Dedifferentiated amniotic fluid mesenchymal stem cell (primary cell): ENCODE data around the gene ARAP2.
"Not testable (repeated sequence)": the region's sequence is repeated elsewhere in the genome, so short reads cannot be mapped to it uniquely, and the experiment has no call there.

ENCODE experiments used
- DNase-seq: peaks from one replicate; pipeline ENCODE4 v3.0.0-alpha.2; 2016; ENCODE audit errors: extremely low spot score

ARAP2 gene

GRCh38 chr4:36183665-36184393, 60.5 kb downstream of the ARAP2 start:
- DNase-seq: no peak

DNA sequence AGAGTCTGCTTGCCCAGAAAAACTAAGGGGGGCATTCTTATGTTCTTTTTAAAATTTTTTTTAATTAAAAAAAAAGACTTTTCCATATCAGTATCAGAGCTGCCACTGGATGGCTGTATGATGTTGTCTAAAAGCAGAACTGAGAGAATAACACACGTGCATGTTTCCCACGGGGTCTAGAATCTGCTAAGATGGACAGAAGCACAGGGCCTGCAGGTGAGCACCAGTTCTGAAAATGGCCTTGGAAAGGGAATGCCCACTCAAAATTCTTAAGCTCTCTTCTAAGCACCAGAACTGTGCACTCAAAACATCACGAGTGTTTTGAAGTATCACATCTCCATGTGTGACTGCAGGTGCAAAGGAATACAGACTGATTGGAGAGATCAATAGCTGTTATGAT, 61.1 kb downstream of the ARAP2 start:
- no peak for DNase-seq

GRCh38 chr4:36182315-36182714, 62.0 kb downstream of the ARAP2 start:
- DNase-seq: not testable (repeated sequence)

- DNase-seq: no peak
Measured at GRCh38 chr4:36180206-36180605, 64.1 kb downstream of the ARAP2 start.

- no peak for DNase-seq
Measured at GRCh38 chr4:36178484-36178883, 65.8 kb downstream of the ARAP2 start.

GRCh38 chr4:36177946-36178345, 66.4 kb downstream of the ARAP2 start:
- DNase-seq: no peak

DNA sequence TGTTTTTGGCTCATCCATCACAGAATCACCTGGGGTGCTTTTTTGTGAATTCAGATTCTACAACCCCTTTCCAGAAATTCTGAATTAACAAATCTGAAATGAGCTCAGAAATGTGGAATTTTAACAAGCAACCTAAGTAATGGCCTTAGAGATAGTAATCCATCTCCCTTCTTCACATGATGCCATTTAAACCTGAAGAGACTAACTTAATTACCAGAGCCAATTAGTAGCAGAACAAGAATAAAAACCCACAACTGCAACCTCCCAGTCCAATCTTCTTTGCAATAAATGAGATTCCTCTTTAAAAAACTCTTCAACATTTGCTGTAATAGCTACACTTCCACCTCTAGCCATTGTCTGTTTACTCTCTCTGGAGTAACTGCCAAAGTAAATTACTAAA, 69.7 kb downstream of the ARAP2 start:
- no peak for DNase-seq

GRCh38 chr4:36173905-36174304, 70.4 kb downstream of the ARAP2 start:
- no peak for DNase-seq

DNA sequence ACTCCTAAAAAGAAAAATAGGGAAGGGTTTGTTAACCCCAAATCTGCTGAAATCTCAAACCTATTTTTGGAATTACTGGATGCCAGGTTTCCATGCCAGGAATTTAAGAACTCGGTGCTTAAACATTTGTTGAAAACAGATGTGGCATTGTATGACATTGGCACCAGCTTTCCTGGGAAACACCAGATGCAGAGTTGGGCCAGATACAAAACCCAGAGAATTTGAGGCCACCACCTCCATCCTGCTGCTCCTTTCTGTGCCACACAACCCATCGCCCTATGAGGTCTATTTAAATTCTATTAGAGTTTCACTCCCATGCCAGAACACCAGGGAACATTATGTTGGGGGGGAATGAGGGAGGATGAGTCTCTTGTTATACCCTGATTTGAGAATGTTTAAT, 71.7 kb downstream of the ARAP2 start:
- no peak for DNase-seq

- no peak for DNase-seq
Measured at GRCh38 chr4:36168127-36168878, 76.0 kb downstream of the ARAP2 start.

DNA sequence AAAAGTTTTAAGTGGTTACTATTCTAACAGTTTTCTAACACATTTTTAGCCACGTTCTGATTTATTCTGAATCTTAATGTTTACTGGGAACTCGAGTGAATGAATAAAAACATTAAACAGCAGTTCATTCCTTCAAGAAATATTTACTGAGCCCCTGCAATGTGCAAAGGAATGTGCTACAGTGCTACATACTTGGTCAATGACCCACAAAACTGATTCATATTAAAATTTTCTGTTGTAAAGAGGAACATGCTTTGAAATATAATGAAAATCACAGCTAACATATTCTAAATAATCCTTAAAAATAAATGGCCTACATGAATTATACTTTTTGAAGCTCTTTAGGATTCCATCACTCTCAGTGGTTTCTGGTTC, 78.7 kb downstream of the ARAP2 start:
- DNase-seq: no peak

- no peak for DNase-seq
Measured at GRCh38 chr4:36164900-36165630, 79.2 kb downstream of the ARAP2 start.

- no peak for DNase-seq
Measured at GRCh38 chr4:36163198-36163597, 81.1 kb downstream of the ARAP2 start.

GRCh38 chr4:36159208-36159607, 85.1 kb downstream of the ARAP2 start:
- DNase-seq: no peak

DNA sequence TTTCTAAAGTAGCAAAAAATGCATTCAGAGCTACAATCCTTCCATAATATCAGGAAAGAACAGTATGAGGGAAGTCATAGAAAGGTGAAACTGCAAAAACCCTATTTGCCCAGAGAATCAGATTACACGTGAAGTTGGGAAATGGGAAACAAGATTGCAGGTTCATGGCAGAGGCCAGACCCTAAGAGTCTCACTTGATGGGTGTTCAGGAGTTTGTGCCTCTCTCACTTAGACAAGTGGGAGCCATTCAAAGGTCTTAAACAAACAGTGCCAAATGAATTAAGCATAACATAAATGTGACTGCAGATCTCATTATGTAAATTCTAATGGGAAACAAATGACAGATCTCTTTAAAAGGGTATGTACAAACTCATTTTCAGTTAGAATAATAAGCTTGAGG, 91.6 kb downstream of the ARAP2 start:
- no peak for DNase-seq

GRCh38 chr4:36142504-36142903, 101.8 kb downstream of the ARAP2 start:
- DNase-seq: no peak

GRCh38 chr4:36141186-36141585, 103.1 kb downstream of the ARAP2 start:
- DNase-seq: no peak

GRCh38 chr4:36140421-36140820, 103.9 kb downstream of the ARAP2 start:
- no peak for DNase-seq

- no peak for DNase-seq
Measured at GRCh38 chr4:36138220-36138619, 106.1 kb downstream of the ARAP2 start.

GRCh38 chr4:36137336-36137735, 107.0 kb downstream of the ARAP2 start:
- DNase-seq: no peak

GRCh38 chr4:36133658-36134057, 110.7 kb downstream of the ARAP2 start:
- DNase-seq: no peak

DNA sequence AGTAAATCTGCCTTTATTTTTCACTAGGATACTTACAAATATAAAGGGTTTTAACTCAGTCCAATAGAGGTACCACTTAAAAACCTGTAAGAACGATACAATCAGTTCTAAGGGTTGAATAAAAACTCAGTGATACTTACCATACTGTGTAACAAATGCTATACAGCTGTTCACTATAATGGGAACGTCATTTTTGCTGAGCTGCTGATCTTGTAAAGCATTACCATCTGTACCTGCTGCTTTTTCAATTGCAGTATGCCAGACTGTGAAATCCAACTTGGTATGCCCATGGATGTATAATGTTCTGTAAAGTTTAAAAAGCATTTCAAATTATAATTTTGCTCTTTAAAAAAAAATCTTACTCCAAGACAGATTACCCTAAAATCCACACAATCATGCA, 111.2 kb downstream of the ARAP2 start:
- DNase-seq: no peak

DNA sequence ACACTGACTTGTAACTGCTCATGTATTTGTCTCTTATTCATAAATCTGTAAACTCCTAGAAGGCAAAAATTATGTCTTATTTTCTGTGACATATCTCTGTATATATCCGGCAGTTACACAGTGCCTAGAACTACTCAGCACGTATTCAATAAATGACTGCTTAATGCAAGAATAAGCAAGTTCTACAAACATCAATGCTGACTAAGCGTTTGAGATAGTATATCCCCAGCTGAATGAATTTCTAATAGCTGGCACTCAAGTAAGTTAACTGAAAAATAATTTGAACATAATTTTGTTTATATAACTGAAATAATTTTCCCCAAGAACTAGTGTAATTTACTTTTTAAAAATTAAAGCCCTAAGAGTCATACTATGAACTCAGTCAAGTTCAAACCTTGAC, 113.7 kb downstream of the ARAP2 start:
- DNase-seq: no peak
